ENCODE results near the gene PDE4B.

Gene PDE4B

GRCh38 chr1:66327588-66327987, 534.9 kb downstream of the PDE4B start:
- H3K4me3 Mint-ChIP-seq = no peak overlapping the region
- no peaks in the 10 kb centered on the region for H3K9me3 Mint-ChIP-seq
- H3K4me1 Mint-ChIP-seq (ENCODE audit: low read depth) = peaks cover 44% of the 10 kb centered on the region
- H3K27me3 Mint-ChIP-seq (ENCODE audit: low read depth) = peaks cover 3% of the 10 kb centered on the region
- DNase-seq (ENCODE audit: low spot score) = no peak
- no peak overlapping the region for H3K27ac Mint-ChIP-seq
- H3K36me3 Mint-ChIP-seq (ENCODE audit: low read depth) = no peaks in the 10 kb centered on the region

- Mint-ChIP-seq H3K36me3 (ENCODE audit: low read depth) (peaks cover 6% of the 10 kb centered on the region), H3K4me3 (no peak overlapping the region), H3K9me3 (no peaks in the 10 kb centered on the region), H3K27ac (no peak overlapping the region), H3K4me1 (ENCODE audit: low read depth) (peaks cover 49% of the 10 kb centered on the region), H3K27me3 (ENCODE audit: low read depth) (peaks cover 8% of the 10 kb centered on the region)
- DNase-seq (ENCODE audit: low spot score) = no peak
Measured at GRCh38 chr1:66328896-66329295, 536.2 kb downstream of the PDE4B start.

- peaks cover 8% of the 10 kb centered on the region for H3K27me3 Mint-ChIP-seq (ENCODE audit: low read depth)
- peaks cover 61% of the 10 kb centered on the region for H3K4me1 Mint-ChIP-seq (ENCODE audit: low read depth)
- H3K27ac Mint-ChIP-seq = peak overlapping the region; percentile 84
- no peak for DNase-seq (ENCODE audit: low spot score)
- peak overlapping the region; percentile 95 for H3K4me3 Mint-ChIP-seq
- no peaks in the 10 kb centered on the region for H3K9me3 Mint-ChIP-seq
- H3K36me3 Mint-ChIP-seq (ENCODE audit: low read depth) = peaks cover 15% of the 10 kb centered on the region
Measured at GRCh38 chr1:66330722-66331141, 538.0 kb downstream of the PDE4B start.

- peaks cover 18% of the 10 kb centered on the region for H3K36me3 Mint-ChIP-seq (ENCODE audit: low read depth)
- peak overlapping the region; percentile 95 for H3K4me3 Mint-ChIP-seq
- peak overlapping the region; percentile 84 for H3K27ac Mint-ChIP-seq
- H3K9me3 Mint-ChIP-seq = no peaks in the 10 kb centered on the region
- DNase-seq (ENCODE audit: low spot score) = peak; percentile 28
- H3K4me1 Mint-ChIP-seq (ENCODE audit: low read depth) = peaks cover 68% of the 10 kb centered on the region
- H3K27me3 Mint-ChIP-seq (ENCODE audit: low read depth) = peaks cover 8% of the 10 kb centered on the region
Measured at GRCh38 chr1:66331658-66332547, 539.2 kb downstream of the PDE4B start.

- peaks cover 8% of the 10 kb centered on the region for H3K27me3 Mint-ChIP-seq (ENCODE audit: low read depth)
- H3K4me3 Mint-ChIP-seq = peak overlapping the region; percentile 95
- no peak for DNase-seq (ENCODE audit: low spot score)
- H3K27ac Mint-ChIP-seq = peak overlapping the region; percentile 84
- H3K9me3 Mint-ChIP-seq = no peaks in the 10 kb centered on the region
- H3K4me1 Mint-ChIP-seq (ENCODE audit: low read depth) = peaks cover 72% of the 10 kb centered on the region
- peaks cover 22% of the 10 kb centered on the region for H3K36me3 Mint-ChIP-seq (ENCODE audit: low read depth)
Measured at GRCh38 chr1:66332548-66332901, 539.8 kb downstream of the PDE4B start.

- no peak for DNase-seq (ENCODE audit: low spot score)
- H3K27ac Mint-ChIP-seq = peak overlapping the region; percentile 71
- H3K4me1 Mint-ChIP-seq (ENCODE audit: low read depth) = peaks cover 67% of the 10 kb centered on the region
- H3K36me3 Mint-ChIP-seq (ENCODE audit: low read depth) = peaks cover 26% of the 10 kb centered on the region
- H3K27me3 Mint-ChIP-seq (ENCODE audit: low read depth) = peaks cover 5% of the 10 kb centered on the region
- H3K9me3 Mint-ChIP-seq = no peaks in the 10 kb centered on the region
- H3K4me3 Mint-ChIP-seq = peak overlapping the region; percentile 95
Measured at GRCh38 chr1:66333466-66334199, 540.9 kb downstream of the PDE4B start.

- H3K9me3 Mint-ChIP-seq = no peaks in the 10 kb centered on the region
- H3K27me3 Mint-ChIP-seq (ENCODE audit: low read depth) = peaks cover 5% of the 10 kb centered on the region
- H3K4me1 Mint-ChIP-seq (ENCODE audit: low read depth) = peaks cover 64% of the 10 kb centered on the region
- H3K4me3 Mint-ChIP-seq = peak overlapping the region; percentile 95
- H3K27ac Mint-ChIP-seq = peak overlapping the region; percentile 47
- peaks cover 26% of the 10 kb centered on the region for H3K36me3 Mint-ChIP-seq (ENCODE audit: low read depth)
- DNase-seq (ENCODE audit: low spot score) = no peak
Measured at GRCh38 chr1:66334318-66334717, 541.6 kb downstream of the PDE4B start.

- H3K4me3 Mint-ChIP-seq = peak overlapping the region; percentile 95
- H3K27me3 Mint-ChIP-seq (ENCODE audit: low read depth) = peaks cover 5% of the 10 kb centered on the region
- DNase-seq (ENCODE audit: low spot score) = no peak
- H3K9me3 Mint-ChIP-seq = no peaks in the 10 kb centered on the region
- peaks cover 30% of the 10 kb centered on the region for H3K36me3 Mint-ChIP-seq (ENCODE audit: low read depth)
- peaks cover 63% of the 10 kb centered on the region for H3K4me1 Mint-ChIP-seq (ENCODE audit: low read depth)
- H3K27ac Mint-ChIP-seq = peak overlapping the region; percentile 98
Measured at GRCh38 chr1:66335125-66335524, 542.4 kb downstream of the PDE4B start.

GRCh38 chr1:66335859-66336640, 543.4 kb downstream of the PDE4B start:
- H3K27me3 Mint-ChIP-seq (ENCODE audit: low read depth) = peaks cover 5% of the 10 kb centered on the region
- H3K9me3 Mint-ChIP-seq = no peaks in the 10 kb centered on the region
- DNase-seq (ENCODE audit: low spot score) = peak; percentile 72
- peaks cover 58% of the 10 kb centered on the region for H3K4me1 Mint-ChIP-seq (ENCODE audit: low read depth)
- H3K4me3 Mint-ChIP-seq = peak overlapping the region; percentile 95
- H3K27ac Mint-ChIP-seq = peak overlapping the region; percentile 98
- peaks cover 30% of the 10 kb centered on the region for H3K36me3 Mint-ChIP-seq (ENCODE audit: low read depth)

- peaks cover 62% of the 10 kb centered on the region for H3K4me1 Mint-ChIP-seq (ENCODE audit: low read depth)
- H3K27me3 Mint-ChIP-seq (ENCODE audit: low read depth) = peaks cover 5% of the 10 kb centered on the region
- H3K36me3 Mint-ChIP-seq (ENCODE audit: low read depth) = peaks cover 32% of the 10 kb centered on the region
- peak overlapping the region; percentile 95 for H3K4me3 Mint-ChIP-seq
- H3K27ac Mint-ChIP-seq = peak overlapping the region; percentile 98
- no peaks in the 10 kb centered on the region for H3K9me3 Mint-ChIP-seq
- DNase-seq (ENCODE audit: low spot score) = no peak
Measured at GRCh38 chr1:66336641-66336990, 543.9 kb downstream of the PDE4B start.

- Mint-ChIP-seq H3K9me3 (no peaks in the 10 kb centered on the region), H3K27me3 (ENCODE audit: low read depth) (peaks cover 5% of the 10 kb centered on the region), H3K4me1 (ENCODE audit: low read depth) (peaks cover 61% of the 10 kb centered on the region), H3K27ac (peak overlapping the region; percentile 98), H3K36me3 (ENCODE audit: low read depth) (peaks cover 34% of the 10 kb centered on the region), H3K4me3 (peak overlapping the region; percentile 95)
- no peak for DNase-seq (ENCODE audit: low spot score)
Measured at GRCh38 chr1:66337249-66337648, 544.6 kb downstream of the PDE4B start.

GRCh38 chr1:66339944-66340343, 547.2 kb downstream of the PDE4B start:
- Mint-ChIP-seq H3K4me3 (peak overlapping the region; percentile 44), H3K36me3 (ENCODE audit: low read depth) (peaks cover 27% of the 10 kb centered on the region), H3K27me3 (ENCODE audit: low read depth) (no peaks in the 10 kb centered on the region), H3K4me1 (ENCODE audit: low read depth) (peaks cover 48% of the 10 kb centered on the region), H3K27ac (no peak overlapping the region), H3K9me3 (no peaks in the 10 kb centered on the region)
- no peak for DNase-seq (ENCODE audit: low spot score)

GRCh38 chr1:66341446-66342089, 548.9 kb downstream of the PDE4B start:
- peaks cover 30% of the 10 kb centered on the region for H3K36me3 Mint-ChIP-seq (ENCODE audit: low read depth)
- peak overlapping the region; percentile 32 for H3K4me3 Mint-ChIP-seq
- no peaks in the 10 kb centered on the region for H3K9me3 Mint-ChIP-seq
- H3K27me3 Mint-ChIP-seq (ENCODE audit: low read depth) = no peaks in the 10 kb centered on the region
- no peak overlapping the region for H3K27ac Mint-ChIP-seq
- peaks cover 41% of the 10 kb centered on the region for H3K4me1 Mint-ChIP-seq (ENCODE audit: low read depth)
- no peak for DNase-seq (ENCODE audit: low spot score)

Data from T-helper 2 cell treated with Interferon-gamma antibody and Interleukin-4, amounts not matched to agents 5 μg/mL and 100 μg/mL, for 36 hours (primary cell).